Vagina (tissue), 2 donors: ENCODE measurements around the gene CALD1. TPM values are rescaled to one million over a fixed set of nuclear protein-coding genes. Genes with fewer than 3 reads are reported as not detected.

Experiments used
- DNase-seq, 2 donors: peaks; one replicate each; pipeline ENCODE4 v3.0.0-alpha.2; 2017; ENCODE audit errors: extremely low spot score in 2 of 2
- H3K27ac ChIP-seq: fragments of 200-600 bp; sonication (generic); one replicate; pipeline ENCODE4 v1.5.1; 2019
- H3K27me3 ChIP-seq: fragments of 200-600 bp; sonication (generic); one replicate; pipeline ENCODE4 v1.5.1; 2019
- H3K36me3 ChIP-seq, 2 donors: fragments of 200-600 bp; sonication (generic); one replicate each; pipeline ENCODE4 v1.5.1; 2017 to 2019
- H3K4me1 ChIP-seq: fragments of 200-600 bp; sonication (generic); one replicate; pipeline ENCODE4 v1.5.1; 2019
- H3K4me3 ChIP-seq, 2 donors: fragments of 200-600 bp; sonication (generic); 1 replicate in 1 of 2; 2 replicates in 1 of 2; pipeline ENCODE4 v1.5.1; 2016 to 2019
- H3K9me3 ChIP-seq: fragments of 200-600 bp; sonication (generic); one replicate; pipeline ENCODE4 v1.5.1; 2019
- CTCF ChIP-seq, 3 experiments: fragments of 450-650 bp in 2 of 3; fragments of 200-600 bp in 1 of 3; sonication (generic) in 1 of 3; IDR thresholded peaks; one replicate each; pipeline ENCODE4 v1.5.1; 2017 to 2019; ENCODE audit warnings: antibody characterized with exemption in 3 of 3, mild to moderate bottlenecking in 2 of 3, moderate library complexity in 2 of 3
- POLR2A ChIP-seq, 2 donors: fragments of 450-650 bp; IDR thresholded peaks; one replicate each; pipeline ENCODE4 v1.6.1; 2017; ENCODE audit warnings: antibody characterized with exemption in 2 of 2, mild to moderate bottlenecking in 2 of 2, moderate library complexity in 2 of 2
- POLR2AphosphoS5 ChIP-seq, 2 donors: sonication (generic); formaldehyde crosslinking; IDR thresholded peaks; one replicate each; pipeline ENCODE4 v1.9.0; 2017; ENCODE audit warnings: antibody characterized with exemption in 2 of 2, mild to moderate bottlenecking in 2 of 2, low read depth in 1 of 2; ENCODE audit not compliant: insufficient read depth in 1 of 2
- intact Hi-C: fragments of 100-400 bp; cut with DNase I; formaldehyde crosslinking; loops from one replicate; pipeline ENCODE4 v1.15.1; 2023
- total RNA-seq: library from RNA; depleted of rRNA; stranded (reverse); fragments of >200 nt; gene quantifications from one replicate; pipeline ENCODE4 v1.2.3, GENCODE V29; 2016

The CALD1 gene
- total RNA-seq, 1 donor from 2014 or later, result 343 TPM

- TF ChIP-seq POLR2A (IDR thresholded peaks at IDR 0.05), result no peak
- TF ChIP-seq POLR2AphosphoS5 (IDR thresholded peaks at IDR 0.05; ENCODE audit: insufficient read depth in 1 of 2, low read depth in 1 of 2), result no peak
- no peak for TF ChIP-seq CTCF (IDR thresholded peaks at IDR 0.05)
- no peaks in the 10 kb centered on the region for H3K9me3 ChIP-seq
- no peaks in the 10 kb centered on the region for H3K27me3 ChIP-seq
- no peaks in the 10 kb centered on the region for H3K36me3 ChIP-seq
- H3K4me3 ChIP-seq, result peak overlapping the region; percentile 48 to 49
- peaks cover 44% of the 10 kb centered on the region for H3K4me1 ChIP-seq
- peak overlapping the region; percentile 83 for H3K27ac ChIP-seq
- intact Hi-C loops, result loop anchor here (5.0 kb wide), 2 partner anchors 102 to 202 kb away; no protein-coding TSS in a partner anchor
- DNase-seq, result no peak
Observed at GRCh38 chr7:134893920-134894319, 114.5 kb downstream of the CALD1 start.

- no peak overlapping the region for H3K27ac ChIP-seq
Observed at GRCh38 chr7:134894928-134895327, 115.5 kb downstream of the CALD1 start.

GRCh38 chr7:134896073-134896472 lies 116.6 kb downstream of the CALD1 start:
- Histone ChIP-seq H3K4me3 (no peak overlapping the region), H3K27me3 (no peaks in the 10 kb centered on the region), H3K4me1 (peaks cover 47% of the 10 kb centered on the region), H3K9me3 (no peaks in the 10 kb centered on the region), H3K27ac (no peak overlapping the region), H3K36me3 (no peaks in the 10 kb centered on the region)
- TF ChIP-seq CTCF (IDR thresholded peaks at IDR 0.05) (no peak), POLR2AphosphoS5 (IDR thresholded peaks at IDR 0.05; ENCODE audit: insufficient read depth in 1 of 2, low read depth in 1 of 2) (no peak), POLR2A (IDR thresholded peaks at IDR 0.05) (no peak)
- intact Hi-C loops, result no loop called here
- no peak for DNase-seq

More at GRCh38 chr7:134894928-134895327, 115.5 kb downstream of the CALD1 start:
- TF ChIP-seq POLR2A (IDR thresholded peaks at IDR 0.05), result no peak
- TF ChIP-seq POLR2AphosphoS5 (IDR thresholded peaks at IDR 0.05; ENCODE audit: insufficient read depth in 1 of 2, low read depth in 1 of 2), result no peak
- TF ChIP-seq CTCF (IDR thresholded peaks at IDR 0.05), result no peak
- intact Hi-C loops, result loop anchor here (5.0 kb wide), 2 partner anchors 103 to 203 kb away; no protein-coding TSS in a partner anchor
- no peaks in the 10 kb centered on the region for H3K9me3 ChIP-seq
- H3K4me3 ChIP-seq, result no peak overlapping the region
- DNase-seq, result no peak
- H3K4me1 ChIP-seq, result peaks cover 53% of the 10 kb centered on the region
- no peaks in the 10 kb centered on the region for H3K36me3 ChIP-seq
- no peaks in the 10 kb centered on the region for H3K27me3 ChIP-seq

GRCh38 chr7:134897936-134898335 lies 118.5 kb downstream of the CALD1 start:
- no peak overlapping the region for H3K4me3 ChIP-seq
- H3K27me3 ChIP-seq, result no peaks in the 10 kb centered on the region
- DNase-seq, result no peak
- H3K27ac ChIP-seq, result no peak overlapping the region
- H3K36me3 ChIP-seq, result no peaks in the 10 kb centered on the region
- TF ChIP-seq POLR2AphosphoS5 (IDR thresholded peaks at IDR 0.05; ENCODE audit: insufficient read depth in 1 of 2, low read depth in 1 of 2), result no peak
- no peak for TF ChIP-seq POLR2A (IDR thresholded peaks at IDR 0.05)
- no peak for TF ChIP-seq CTCF (IDR thresholded peaks at IDR 0.05)
- H3K4me1 ChIP-seq, result peaks cover 56% of the 10 kb centered on the region
- no peaks in the 10 kb centered on the region for H3K9me3 ChIP-seq
- intact Hi-C loops, result no loop called here

GRCh38 chr7:134899729-134900128 lies 120.3 kb downstream of the CALD1 start:
- Histone ChIP-seq H3K4me3 (no peak overlapping the region), H3K36me3 (no peaks in the 10 kb centered on the region), H3K4me1 (peaks cover 69% of the 10 kb centered on the region), H3K27ac (peak overlapping the region; percentile 2), H3K27me3 (no peaks in the 10 kb centered on the region), H3K9me3 (no peaks in the 10 kb centered on the region)
- intact Hi-C loops, result no loop called here
- TF ChIP-seq POLR2AphosphoS5 (IDR thresholded peaks at IDR 0.05; ENCODE audit: insufficient read depth in 1 of 2, low read depth in 1 of 2), result no peak
- TF ChIP-seq POLR2A (IDR thresholded peaks at IDR 0.05), result no peak
- no peak for TF ChIP-seq CTCF (IDR thresholded peaks at IDR 0.05)
- no peak for DNase-seq
